NCI-H446 treated with DMSO at 0.1 percent for 48 hours (cell line): ENCODE measurements around the gene RBM41.
"Not testable (repeated sequence)": the region's sequence is repeated elsewhere in the genome, so short reads cannot be mapped to it uniquely, and the experiment has no call there.

Experiments used
- DNase-seq: peaks from one replicate; lab custom pipeline; 2025; lab: John Stamatoyannopoulos, UW

Gene RBM41

DNA sequence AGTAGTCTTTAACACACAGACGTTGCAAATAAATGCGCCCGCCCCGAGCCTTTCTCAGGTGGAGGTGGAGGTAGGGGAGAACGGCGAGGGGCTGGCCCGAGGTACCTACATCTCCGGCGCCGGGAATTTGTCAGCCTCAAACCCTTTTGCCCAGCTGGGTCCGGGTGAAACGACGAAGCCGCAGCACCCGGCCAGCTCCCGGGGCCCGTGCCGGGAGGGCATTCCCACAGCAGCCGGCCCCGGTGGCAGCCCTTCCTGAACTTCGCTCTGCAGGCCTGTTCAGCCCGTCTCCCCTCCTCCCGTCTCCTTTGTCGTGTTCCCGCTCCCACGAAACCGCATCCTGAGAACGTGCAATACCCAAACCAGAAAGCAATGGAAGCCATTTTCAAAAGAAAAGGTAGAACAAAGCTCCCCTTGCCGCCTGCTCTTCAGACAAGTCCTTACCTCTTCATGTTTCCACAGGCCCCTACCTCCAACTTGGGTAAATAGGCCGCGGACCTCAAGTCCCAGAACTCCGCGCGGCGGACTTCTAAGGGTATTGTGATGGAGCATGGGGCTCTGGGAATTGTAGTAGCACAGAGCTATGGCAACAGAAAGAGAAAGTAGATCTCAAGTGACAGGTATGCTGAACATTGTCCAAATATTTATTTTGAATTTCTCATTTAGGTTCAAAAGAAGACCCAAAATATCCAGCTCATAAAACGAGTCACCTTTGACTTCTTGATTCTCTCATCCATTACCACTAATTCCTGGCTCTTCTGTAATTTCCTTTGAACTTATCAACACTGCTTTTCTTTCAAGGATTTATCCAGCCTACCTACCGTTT lies at the start of gene RBM41:
RBM41 (minus strand) TSS at position 501 of the 826 bp plus-strand sequence; CDS start at position 452, 49 bp downstream.
- peak; percentile 23 for DNase-seq

DNA sequence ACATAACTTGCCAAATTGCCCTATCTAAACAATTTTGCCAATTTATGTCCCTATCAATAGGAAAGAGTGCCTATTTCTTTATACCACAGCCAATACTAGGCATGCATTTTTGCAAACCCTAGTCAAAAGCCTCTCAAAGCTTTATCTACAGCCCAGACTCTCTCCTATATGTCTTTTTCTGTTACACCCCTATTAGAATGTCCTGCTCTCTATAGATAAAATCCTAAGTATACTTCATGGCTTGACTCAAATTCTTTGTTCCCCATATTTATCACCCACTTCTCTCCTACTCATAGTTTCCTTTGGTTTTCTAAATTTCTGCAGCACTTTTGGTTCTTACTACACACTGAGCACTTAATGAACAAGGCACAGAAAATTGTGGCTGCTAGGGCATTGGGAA lies 49.6 kb upstream of the RBM41 start:
- DNase-seq = no peak

DNA sequence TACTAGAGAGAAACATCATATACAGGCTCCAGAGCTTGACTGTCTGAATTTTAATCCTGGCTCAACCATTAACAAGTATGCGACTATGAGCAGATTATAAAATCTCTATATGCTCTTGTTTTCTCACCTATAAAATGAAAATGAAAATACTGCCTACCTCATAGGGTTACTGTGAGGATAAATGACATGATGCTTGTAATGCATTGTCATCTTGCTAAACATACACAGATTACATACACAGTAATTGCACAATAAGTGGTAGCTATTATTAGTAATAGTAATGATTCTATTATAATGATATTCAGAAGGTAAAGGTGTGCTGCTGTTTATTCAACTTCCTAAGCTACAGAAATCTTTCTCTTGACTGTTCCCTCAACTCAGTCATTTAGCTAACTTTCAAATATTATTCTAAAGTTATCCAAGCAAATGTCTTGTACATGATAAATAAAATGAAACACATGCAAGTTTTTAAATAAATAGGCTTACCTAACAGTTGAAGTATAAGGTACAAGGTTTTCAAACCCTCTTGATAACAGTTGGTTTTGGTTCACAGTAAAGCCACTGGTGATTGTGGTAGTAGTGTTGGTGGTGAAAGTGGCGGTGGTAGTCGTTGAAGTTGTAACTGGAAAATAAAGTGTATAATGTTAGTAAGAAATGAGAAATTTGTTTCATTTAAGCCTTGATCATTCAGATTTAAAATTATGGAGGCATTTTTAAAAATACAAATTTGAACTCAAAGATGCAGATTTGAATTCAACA lies 48.7 kb upstream of the RBM41 start:
- DNase-seq = no peak

DNA sequence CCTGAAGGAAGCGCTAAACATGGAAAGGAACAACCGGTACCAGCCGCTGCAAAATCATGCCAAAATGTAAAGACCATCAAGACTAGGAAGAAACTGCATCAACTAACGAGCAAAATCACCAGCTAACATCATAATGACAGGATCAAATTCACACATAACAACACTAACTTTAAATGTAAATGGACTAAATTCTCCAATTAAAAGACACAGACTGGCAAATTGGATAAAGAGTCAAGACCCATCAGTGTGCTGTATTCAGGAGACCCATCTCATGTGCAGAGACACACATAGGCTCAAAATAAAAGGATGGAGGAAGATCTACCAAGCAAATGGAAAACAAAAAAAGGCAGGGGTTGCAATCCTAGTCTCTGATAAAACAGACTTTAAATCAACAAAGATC lies 39.0 kb upstream of the RBM41 start:
- not testable (repeated sequence) for DNase-seq

DNA sequence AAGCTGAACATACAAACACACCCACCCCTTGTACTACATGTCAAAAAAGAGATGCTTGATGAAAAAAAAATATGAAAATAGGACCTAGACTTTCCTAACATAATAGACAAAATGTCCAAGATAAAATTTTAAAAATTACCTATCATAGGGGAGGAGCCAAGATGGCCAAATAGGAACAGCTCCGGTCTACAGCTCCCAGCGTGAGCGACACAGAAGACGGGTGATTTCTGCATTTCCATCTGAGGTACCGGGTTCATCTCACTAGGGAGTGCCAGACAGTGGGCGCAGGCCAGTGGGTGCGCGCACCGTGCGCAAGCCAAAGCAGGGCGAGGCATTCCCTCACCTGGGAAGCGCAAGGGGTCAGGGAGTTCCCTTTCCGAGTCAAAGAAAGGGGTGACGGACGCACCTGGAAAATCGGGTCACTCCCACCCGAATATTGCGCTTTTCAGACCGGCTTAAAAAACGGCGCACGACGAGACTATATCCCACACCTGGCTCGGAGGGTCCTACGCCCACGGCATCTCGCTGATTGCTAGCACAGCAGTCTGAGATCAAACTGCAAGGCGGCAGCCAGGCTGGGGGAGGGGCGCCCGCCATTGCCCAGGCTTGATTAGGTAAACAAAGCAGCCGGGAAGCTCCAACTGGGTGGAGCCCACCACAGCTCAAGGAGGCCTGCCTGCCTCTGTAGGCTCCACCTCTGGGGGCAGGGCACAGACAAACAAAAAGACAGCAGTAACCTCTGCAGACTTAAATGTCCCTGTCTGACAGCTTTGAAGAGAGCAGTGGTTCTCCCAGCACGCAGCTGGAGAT lies 37.2 kb upstream of the RBM41 start:
- not testable (repeated sequence) for DNase-seq

DNA sequence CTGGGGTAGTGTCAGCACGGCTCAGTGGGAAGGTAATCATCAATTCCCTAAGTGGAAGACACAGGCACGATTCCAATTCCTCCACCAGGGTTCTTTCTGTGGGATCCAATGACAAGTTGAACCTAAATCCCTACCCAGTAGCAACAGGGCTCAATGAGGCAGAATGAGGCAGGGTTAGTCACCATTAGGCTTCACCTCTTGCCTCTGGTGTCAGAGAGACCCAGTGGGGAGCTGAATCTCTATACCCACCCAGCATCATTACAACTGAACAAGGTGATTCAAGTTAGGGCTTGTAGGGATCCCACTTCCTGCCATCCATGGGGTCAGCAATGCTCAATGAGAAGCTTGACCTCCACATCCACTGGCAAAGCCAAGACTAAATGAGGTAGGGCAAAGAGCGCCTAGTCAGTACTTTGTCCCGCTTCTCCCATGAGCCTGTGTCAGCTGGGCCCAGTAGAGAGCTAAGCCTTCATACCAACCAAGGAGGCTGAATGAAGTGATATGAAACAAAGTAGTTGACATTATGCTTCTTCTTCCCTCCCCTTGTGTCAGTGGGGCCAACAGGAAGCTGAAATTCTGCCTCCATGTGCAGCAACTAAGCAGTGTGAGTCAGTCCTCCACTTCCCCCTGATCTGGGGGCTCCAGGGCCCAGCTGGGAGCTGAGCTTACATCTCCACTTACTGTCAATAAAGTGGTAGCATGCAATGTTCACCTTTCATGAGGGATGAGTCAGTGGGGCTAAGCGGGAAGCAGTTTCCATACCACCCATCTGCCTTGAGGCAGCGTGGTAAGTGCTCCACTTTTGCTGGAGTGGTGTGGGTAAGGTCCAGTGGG lies 36.4 kb upstream of the RBM41 start:
- DNase-seq = no peak

DNA sequence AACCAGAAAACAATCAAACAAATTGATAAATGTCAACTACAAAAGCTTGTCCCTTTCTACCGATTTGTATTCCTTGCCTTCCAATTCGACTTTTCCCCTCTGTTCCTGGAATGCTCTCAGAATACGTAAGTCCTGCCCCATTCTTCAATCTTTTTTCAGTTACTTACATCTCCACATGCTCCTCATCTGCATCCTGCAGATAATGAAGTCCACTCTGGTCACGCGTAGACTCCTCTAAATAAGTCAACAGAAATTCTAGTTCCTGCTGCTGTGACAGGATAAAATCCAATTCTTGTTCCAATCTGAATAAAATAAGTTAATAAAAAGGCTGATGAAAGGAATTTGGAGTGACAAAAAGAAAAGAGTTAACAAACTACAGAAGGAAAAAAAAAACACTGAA lies 34.4 kb upstream of the RBM41 start:
- no peak for DNase-seq

DNA sequence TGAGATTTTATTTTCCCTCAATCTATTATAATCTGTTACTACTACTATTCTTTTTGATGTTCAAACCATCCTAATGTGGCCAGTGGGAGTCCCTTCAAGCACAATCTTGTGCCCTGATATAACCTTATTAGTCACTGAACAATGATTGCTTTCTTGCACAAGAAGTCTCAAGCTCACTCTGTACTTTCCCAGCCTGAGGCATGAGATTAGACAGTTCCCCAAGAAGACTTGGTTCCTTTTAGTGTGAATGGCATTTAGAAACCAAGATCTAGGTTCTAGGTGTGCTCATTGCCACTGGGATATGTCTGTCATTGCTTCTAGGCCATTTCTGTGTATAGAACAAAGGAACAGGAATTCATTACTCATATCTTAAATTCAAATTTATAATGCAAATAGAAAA lies 28.0 kb upstream of the RBM41 start:
- no peak for DNase-seq

DNA sequence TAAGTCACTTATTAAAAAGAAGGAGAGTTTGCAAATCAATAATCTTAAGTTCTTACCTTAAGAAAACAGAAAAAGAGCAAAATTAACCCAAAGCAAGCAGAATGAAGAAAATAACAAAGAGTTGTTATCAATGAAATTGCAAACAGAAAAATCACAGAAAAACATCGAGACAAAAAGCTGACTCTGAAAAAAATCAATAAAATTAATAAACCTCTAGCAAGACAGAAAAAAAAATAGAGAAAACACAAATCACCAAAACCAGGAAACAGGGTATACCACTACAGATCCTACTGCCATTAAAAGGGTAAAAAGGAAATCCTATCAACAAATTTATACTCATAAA lies 17.3 kb upstream of the RBM41 start:
- DNase-seq = no peak

DNA sequence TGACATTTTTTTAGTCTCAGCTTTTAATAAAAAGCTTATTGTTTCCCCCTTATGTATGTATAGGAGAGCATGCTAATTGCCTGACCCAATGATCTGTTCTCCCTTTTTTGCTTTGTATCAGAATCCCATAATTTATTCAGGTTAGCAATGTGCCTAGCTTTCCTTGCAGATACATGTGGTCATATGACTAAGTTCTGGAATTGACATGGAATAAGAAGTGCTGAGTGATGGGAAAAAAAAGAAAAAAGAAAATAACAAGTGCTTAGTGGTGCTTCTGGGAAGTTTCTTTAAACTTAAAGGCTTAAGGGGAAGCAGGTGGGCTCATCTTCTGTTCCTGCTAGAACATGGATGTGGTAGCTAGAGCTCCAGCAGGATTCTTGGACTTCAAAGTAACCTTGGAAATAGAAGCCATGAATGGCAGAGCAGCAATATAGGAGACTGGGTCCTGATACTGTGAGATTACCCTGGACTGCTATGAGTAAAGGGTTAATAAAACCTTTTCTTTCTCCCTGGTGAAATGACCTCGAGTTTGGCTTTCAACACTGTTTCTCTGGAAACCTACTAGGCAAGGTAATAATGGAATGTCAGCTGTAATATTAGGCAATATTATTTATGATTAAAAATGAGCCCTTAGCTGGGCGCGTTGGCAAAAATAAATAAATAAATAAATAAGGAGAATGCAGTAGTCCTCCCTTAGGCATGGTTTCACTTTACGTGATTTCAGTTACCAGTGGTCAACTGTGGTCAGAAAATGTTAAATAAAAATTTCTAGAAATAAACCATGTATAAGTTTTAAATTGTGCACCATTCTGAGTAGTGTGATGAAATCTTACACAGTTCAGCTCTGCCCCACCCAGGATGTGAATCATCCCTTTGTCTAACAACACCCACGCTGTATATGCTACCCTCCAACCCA lies 16.7 kb upstream of the RBM41 start:
- DNase-seq = no peak

DNA sequence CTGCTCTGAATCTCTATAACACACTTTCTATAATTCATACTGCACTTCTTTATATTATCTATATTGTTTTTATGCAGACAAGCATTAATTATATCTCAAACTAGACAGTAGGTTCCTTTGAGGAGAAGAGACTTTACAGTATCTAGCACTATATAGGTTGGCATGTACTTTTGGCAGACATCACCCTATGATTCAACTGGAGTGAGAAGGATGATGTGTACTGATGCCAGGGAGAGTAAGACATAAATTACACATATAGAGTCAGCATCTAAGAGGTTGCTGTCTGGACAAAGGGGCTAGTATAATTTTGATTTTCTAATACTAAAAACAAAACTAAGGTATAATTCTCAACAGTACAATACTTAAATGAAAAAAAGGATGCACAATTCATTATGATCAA lies 5.1 kb upstream of the RBM41 start:
- no peak for DNase-seq

DNA sequence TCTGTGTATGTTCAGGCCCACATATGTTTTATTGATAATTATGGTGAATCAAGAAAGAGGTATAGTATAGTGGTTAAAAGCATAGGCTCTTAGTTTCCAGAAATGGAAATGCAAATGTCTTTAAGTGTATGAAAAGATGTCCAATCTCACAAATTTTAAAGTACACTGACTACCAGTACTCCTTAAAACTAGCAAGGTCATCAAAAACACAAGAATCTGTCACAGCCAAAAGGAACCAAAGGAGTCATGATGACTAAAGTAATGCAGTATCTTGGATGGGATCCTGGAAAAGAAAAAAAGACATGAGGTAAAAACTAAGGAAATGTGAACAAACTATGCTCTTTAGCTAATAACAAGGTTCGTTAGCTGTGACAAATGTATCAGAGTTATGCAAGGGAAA lies 661 bp upstream of the RBM41 start:
- DNase-seq = no peak

DNA sequence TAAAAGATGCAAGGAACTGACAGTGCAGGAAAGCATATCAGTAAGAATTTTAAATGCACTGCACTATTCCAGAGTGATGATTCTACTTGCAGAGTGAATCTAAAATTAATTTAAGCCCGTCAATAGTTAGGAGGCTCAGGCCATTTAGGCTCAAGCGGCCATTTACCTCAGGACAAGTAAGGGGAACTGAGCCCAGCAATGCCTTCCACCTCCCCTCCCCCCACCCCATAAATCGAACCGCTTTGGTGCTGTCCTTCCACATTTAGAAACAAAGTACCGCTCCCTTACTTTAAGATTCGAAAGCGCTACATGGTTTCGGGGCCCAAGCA lies 665 bp downstream of the RBM41 start:
- no peak for DNase-seq

DNA sequence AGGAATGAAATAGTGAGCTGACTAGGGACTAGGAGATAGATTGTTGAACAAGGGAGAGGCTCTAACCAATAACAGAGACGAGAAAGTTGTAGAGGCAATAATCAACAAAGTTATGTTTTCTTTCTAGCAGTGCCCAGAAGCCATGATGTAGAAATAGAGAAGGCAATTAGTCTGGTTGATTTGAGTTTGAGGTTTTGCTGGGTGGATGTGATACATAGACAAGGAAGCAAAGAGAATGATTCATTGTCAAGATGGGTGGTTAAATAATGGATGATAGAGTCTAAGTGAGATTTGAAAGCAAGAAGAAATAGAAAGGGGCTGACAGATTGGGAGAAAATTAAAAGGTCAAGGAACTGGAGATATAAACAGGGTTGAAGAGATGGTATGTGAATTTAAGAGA lies 11.2 kb downstream of the RBM41 start:
- DNase-seq = no peak

DNA sequence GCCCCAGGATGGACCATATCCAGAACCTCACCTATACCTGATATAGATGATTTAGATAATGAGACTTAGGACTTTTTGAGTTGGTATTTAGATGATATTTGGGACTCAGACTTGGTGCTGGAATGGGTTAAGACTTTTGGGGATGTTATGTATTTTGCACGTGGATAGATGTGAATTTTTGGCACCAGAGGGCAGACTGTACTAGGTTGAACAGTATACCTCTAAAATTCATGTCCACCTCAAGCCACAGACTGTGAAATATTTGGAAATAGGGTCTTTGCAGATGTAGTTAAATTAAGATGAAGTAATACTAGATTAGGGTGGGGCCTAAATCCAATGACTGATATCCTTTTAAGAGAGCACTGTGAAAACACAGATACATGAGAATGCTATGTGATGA lies 15.6 kb downstream of the RBM41 start:
- no peak for DNase-seq

DNA sequence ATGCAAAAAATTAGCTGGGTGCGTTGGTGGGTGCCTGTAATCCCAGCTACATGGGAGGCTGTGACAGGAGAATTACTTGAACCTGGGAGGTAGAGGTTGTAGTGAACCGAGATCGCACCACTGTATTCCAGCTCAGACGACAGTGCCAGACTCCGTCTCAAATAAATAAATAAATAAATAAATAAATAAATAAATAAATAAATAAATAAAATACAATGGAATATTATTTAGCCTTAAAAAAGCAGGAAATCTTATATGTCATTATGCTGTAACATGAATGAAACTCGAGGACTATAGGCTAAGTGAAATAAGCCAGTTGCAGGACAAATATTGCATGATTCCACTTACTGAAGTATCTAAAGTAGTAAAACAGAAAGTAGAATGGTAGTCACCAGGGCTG lies 42.5 kb downstream of the RBM41 start:
- DNase-seq = no peak

DNA sequence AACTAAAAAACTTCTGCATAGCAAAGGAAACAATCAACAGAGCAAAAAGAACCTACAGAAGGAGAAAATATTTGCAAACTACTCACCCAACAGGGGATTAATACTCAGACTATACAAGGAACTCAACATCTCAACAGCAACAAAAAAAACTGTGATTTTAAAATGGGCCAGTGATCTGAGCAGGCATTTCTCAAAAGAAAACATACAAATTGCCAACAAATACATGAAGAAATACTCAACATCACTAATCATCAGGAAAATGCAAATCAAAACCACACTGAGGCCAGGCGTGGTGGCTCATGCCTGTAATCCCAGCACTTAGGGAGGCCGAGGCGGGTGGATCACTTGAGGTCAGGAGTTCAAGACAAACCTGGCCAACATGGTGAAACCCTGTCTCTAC lies 60.9 kb downstream of the RBM41 start:
- not testable (repeated sequence) for DNase-seq

DNA sequence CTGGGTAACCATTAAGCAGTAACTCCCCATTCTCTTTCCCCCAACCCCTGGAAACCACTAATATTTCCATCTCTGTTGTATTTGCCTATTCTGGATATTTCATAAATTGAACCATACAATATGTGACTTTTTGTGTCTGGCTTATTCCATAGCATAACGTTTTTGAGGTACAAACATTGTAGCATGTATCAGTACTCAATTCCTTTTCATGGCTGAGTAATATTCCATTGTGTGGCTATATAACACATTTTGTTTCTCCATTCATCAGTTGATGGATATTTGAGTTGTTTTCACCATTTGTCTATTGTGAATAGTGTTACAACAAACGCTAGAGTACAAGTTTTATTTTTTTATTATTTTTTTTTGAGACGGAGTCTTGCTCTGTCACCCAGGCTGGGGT lies 63.6 kb downstream of the RBM41 start:
- DNase-seq = no peak

DNA sequence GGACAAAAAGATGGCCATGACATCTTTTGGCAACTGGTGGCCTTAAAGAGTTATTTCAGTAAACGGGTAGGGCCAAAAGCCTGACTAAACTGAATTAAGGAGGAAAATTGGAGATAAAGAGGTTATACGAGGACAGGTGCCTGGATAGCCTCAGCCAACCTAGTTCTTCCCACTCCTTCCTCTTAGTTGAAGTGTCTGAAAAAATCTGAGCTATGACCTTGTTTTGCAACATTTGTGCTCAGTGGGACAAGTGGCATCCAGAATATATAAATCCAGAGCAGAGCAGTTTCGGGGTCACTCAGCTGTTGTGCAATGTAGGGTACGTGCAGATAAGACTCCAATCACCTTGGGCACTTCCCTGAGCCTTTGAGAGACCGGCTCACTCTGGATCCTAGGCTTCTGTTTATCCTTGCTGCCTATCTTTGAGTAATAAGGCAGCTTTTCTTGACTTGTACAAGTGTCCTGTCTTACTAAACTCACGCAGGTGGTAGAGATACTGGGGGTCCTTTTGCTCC lies 68.4 kb downstream of the RBM41 start:
- no peak for DNase-seq

DNA sequence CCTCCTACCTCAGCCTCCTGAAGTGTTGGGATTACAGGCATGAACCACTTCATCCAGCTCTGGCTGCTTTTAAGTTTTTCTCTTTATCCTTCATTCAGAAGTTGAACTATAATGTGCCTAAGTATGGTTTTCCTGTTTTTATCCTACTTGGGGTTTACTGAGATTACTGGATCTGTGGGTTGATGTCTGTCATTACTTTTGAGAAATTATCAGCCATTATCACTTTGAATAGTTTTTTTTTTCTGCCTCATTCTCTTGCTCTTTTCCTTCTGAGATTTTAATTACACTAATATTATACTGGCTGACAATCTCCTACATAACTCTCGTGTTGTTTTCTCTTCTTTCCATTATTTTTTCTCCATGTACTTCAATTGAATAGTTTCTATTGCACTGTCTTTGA lies 71.0 kb downstream of the RBM41 start:
- no peak for DNase-seq

DNA sequence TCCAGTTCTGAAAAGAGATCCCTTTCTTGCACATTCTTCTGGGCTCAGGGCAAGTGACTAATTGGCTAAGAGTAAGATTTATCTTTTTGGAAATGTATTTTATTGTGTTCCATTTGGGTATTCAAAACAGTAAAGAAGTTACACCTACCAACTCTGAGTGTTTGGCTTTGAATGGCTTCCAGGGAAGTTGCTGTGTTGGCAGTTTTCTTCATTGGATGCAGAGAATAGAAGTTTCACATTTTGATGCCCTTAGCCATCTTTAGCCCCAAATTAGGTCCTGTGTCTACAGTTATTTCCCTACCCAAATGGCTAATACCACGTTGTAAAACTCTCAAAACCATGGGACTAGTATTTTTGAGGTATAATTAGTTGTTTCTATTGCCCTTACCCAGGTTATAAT lies 88.9 kb downstream of the RBM41 start:
- DNase-seq = no peak
